Measurements from ENCODE around the gene CCN5. TPM values are rescaled to one million over a fixed set of nuclear protein-coding genes. Genes with fewer than 3 reads are reported as not detected.

The CCN5 gene
- total RNA-seq, 1 experiment from 2014 or later = 0.37 TPM

GRCh38 chr20:44706301-44707017, 8.7 kb upstream of the CCN5 start:
- TF ChIP-seq NFATC4 (CRISPR knock-in tag; IDR thresholded peaks at IDR 0.05) = no peak
- no peak for TF ChIP-seq ELF4 (CRISPR knock-in tag; IDR thresholded peaks at IDR 0.05; ENCODE audit: low read depth)
- no peak for TF ChIP-seq ZNF317 (CRISPR knock-in tag; IDR thresholded peaks at IDR 0.05; ENCODE audit: borderline replicate concordance, low read depth)
- TF ChIP-seq ZNF138 (CRISPR knock-in tag; conservative IDR thresholded peaks at IDR 0.05) = no peak
- TF ChIP-seq, protein P1, sequence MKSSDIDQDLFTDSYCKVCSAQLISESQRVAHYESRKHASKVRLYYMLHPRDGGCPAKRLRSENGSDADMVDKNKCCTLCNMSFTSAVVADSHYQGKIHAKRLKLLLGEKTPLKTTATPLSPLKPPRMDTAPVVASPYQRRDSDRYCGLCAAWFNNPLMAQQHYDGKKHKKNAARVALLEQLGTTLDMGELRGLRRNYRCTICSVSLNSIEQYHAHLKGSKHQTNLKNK (CRISPR knock-in tag; IDR thresholded peaks at IDR 0.05) = no peak
- TF ChIP-seq NFYB (CRISPR knock-in tag; conservative IDR thresholded peaks at IDR 0.05; ENCODE audit: low read depth) = no peak
- no peak for TF ChIP-seq HMGXB4 (CRISPR knock-in tag; IDR thresholded peaks at IDR 0.05)
- no peak for TF ChIP-seq JUN (CRISPR knock-in tag; IDR thresholded peaks at IDR 0.05)
- no peak for TF ChIP-seq IRF2 (CRISPR knock-in tag; IDR thresholded peaks at IDR 0.05; ENCODE audit: borderline replicate concordance, low read depth)
- TF ChIP-seq, protein P2, sequence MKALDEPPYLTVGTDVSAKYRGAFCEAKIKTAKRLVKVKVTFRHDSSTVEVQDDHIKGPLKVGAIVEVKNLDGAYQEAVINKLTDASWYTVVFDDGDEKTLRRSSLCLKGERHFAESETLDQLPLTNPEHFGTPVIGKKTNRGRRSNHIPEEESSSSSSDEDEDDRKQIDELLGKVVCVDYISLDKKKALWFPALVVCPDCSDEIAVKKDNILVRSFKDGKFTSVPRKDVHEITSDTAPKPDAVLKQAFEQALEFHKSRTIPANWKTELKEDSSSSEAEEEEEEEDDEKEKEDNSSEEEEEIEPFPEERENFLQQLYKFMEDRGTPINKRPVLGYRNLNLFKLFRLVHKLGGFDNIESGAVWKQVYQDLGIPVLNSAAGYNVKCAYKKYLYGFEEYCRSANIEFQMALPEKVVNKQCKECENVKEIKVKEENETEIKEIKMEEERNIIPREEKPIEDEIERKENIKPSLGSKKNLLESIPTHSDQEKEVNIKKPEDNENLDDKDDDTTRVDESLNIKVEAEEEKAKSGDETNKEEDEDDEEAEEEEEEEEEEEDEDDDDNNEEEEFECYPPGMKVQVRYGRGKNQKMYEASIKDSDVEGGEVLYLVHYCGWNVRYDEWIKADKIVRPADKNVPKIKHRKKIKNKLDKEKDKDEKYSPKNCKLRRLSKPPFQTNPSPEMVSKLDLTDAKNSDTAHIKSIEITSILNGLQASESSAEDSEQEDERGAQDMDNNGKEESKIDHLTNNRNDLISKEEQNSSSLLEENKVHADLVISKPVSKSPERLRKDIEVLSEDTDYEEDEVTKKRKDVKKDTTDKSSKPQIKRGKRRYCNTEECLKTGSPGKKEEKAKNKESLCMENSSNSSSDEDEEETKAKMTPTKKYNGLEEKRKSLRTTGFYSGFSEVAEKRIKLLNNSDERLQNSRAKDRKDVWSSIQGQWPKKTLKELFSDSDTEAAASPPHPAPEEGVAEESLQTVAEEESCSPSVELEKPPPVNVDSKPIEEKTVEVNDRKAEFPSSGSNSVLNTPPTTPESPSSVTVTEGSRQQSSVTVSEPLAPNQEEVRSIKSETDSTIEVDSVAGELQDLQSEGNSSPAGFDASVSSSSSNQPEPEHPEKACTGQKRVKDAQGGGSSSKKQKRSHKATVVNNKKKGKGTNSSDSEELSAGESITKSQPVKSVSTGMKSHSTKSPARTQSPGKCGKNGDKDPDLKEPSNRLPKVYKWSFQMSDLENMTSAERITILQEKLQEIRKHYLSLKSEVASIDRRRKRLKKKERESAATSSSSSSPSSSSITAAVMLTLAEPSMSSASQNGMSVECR (CRISPR knock-in tag; IDR thresholded peaks at IDR 0.05; ENCODE audit: borderline replicate concordance) = no peak
- no peak for TF ChIP-seq ZNF232 (CRISPR knock-in tag; IDR thresholded peaks at IDR 0.05)
- TF ChIP-seq RORB (CRISPR knock-in tag; IDR thresholded peaks at IDR 0.05) = no peak
- TF ChIP-seq ZNF263 (CRISPR knock-in tag; IDR thresholded peaks at IDR 0.05; ENCODE audit: low read depth) = no peak
- TF ChIP-seq ZNF416 (CRISPR knock-in tag; IDR thresholded peaks at IDR 0.05) = no peak
- TF ChIP-seq ETV6 (CRISPR knock-in tag; IDR thresholded peaks at IDR 0.05) = no peak
- TF ChIP-seq AFF4 (CRISPR knock-in tag; IDR thresholded peaks at IDR 0.05; ENCODE audit: borderline replicate concordance) = no peak
- Mint-ChIP-seq H3K27ac (no peak overlapping the region), H3K36me3 (no peaks in the 10 kb centered on the region), H3K27me3 (ENCODE audit: low read depth) (no peaks in the 10 kb centered on the region; the same call in 1 of the 2 replicates), H3K4me1 (peaks cover 10% of the 10 kb centered on the region), H3K9me3 (no peaks in the 10 kb centered on the region), H3K4me3 (no peak overlapping the region)
- ATAC-seq (no peak; the same call in 1 of the 2 replicates), DNase-seq (ENCODE audit: low spot score) (no peak)
- CTCF ChIA-PET = interaction anchor here (0.6 to 2.0 kb wide), 4 partner anchors 11 to 42 kb away, joined by 3 to 8 read pairs (median 4); no protein-coding TSS in a partner anchor
- POLR2A ChIA-PET = no interaction called here
